Measurements from ENCODE around the gene OR2M7. TPM values are rescaled to one million over a fixed set of nuclear protein-coding genes. Genes with fewer than 3 reads are reported as not detected.

The OR2M7 gene
- total RNA-seq: not detected

GRCh38 chr1:248324468-248324867 lies at the start of gene OR2M7:
TSS of gene OR2M7 (minus strand) at chr1:248324568. CDS start at chr1:248324568, 0 bp downstream.
- no peak for ATAC-seq
- intact Hi-C loops (cut with DNase I): no loop called here
- H3K4me3 ChIP-seq: no peak within 1 kb of the TSS
- DNase-seq: no peak
- 73 to 82% methylated on average over 1 of the region's 1 CpG for WGBS, 2 donors
- H3K27me3 ChIP-seq: no peaks in the 10 kb centered on the region
- no peaks in the 10 kb centered on the region for H3K9me3 ChIP-seq
- no peak within 1 kb of the TSS for H3K27ac ChIP-seq
- TF ChIP-seq POLR2A (IDR thresholded peaks at IDR 0.05): no peak
- TF ChIP-seq, protein P1, sequence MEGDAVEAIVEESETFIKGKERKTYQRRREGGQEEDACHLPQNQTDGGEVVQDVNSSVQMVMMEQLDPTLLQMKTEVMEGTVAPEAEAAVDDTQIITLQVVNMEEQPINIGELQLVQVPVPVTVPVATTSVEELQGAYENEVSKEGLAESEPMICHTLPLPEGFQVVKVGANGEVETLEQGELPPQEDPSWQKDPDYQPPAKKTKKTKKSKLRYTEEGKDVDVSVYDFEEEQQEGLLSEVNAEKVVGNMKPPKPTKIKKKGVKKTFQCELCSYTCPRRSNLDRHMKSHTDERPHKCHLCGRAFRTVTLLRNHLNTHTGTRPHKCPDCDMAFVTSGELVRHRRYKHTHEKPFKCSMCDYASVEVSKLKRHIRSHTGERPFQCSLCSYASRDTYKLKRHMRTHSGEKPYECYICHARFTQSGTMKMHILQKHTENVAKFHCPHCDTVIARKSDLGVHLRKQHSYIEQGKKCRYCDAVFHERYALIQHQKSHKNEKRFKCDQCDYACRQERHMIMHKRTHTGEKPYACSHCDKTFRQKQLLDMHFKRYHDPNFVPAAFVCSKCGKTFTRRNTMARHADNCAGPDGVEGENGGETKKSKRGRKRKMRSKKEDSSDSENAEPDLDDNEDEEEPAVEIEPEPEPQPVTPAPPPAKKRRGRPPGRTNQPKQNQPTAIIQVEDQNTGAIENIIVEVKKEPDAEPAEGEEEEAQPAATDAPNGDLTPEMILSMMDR (IDR thresholded peaks at IDR 0.05): no peak
- no peaks in the 10 kb centered on the region for H3K36me3 ChIP-seq (replicated peaks in 1 of 2; ENCODE audit: insufficient read depth in 1 of 2, low read depth in 2 of 2)
- no peaks in the 10 kb centered on the region for H3K4me1 ChIP-seq

- no peaks in the 10 kb centered on the region for H3K27me3 ChIP-seq
- no peak overlapping the region for H3K27ac ChIP-seq
- DNase-seq (no peak), ATAC-seq (no peak)
- H3K36me3 ChIP-seq (replicated peaks in 1 of 2; ENCODE audit: insufficient read depth in 1 of 2, low read depth in 2 of 2): no peaks in the 10 kb centered on the region
- TF ChIP-seq POLR2A (IDR thresholded peaks at IDR 0.05): no peak
- TF ChIP-seq, protein P1 (IDR thresholded peaks at IDR 0.05): no peak
- no peaks in the 10 kb centered on the region for H3K4me1 ChIP-seq
- WGBS, 2 donors: 63 to 71% methylated on average over 4 of the region's 4 CpGs
- H3K4me3 ChIP-seq: no peak overlapping the region
- intact Hi-C loops (cut with DNase I): no loop called here
- H3K9me3 ChIP-seq: no peaks in the 10 kb centered on the region
Measured at GRCh38 chr1:248373761-248374160, 49.4 kb upstream of the OR2M7 start.

GRCh38 chr1:248372394-248372793 lies 48.0 kb upstream of the OR2M7 start:
- H3K27me3 ChIP-seq: no peaks in the 10 kb centered on the region
- H3K36me3 ChIP-seq (replicated peaks in 1 of 2; ENCODE audit: insufficient read depth in 1 of 2, low read depth in 2 of 2): no peaks in the 10 kb centered on the region
- ATAC-seq (no peak), DNase-seq (no peak)
- H3K27ac ChIP-seq: no peak overlapping the region
- intact Hi-C loops (cut with DNase I): no loop called here
- TF ChIP-seq, protein P1 (IDR thresholded peaks at IDR 0.05): no peak
- TF ChIP-seq POLR2A (IDR thresholded peaks at IDR 0.05): no peak
- no peaks in the 10 kb centered on the region for H3K9me3 ChIP-seq
- 55 to 57% methylated on average over 5 of the region's 5 CpGs for WGBS, 2 donors
- H3K4me1 ChIP-seq: no peaks in the 10 kb centered on the region
- no peak overlapping the region for H3K4me3 ChIP-seq

DNA sequence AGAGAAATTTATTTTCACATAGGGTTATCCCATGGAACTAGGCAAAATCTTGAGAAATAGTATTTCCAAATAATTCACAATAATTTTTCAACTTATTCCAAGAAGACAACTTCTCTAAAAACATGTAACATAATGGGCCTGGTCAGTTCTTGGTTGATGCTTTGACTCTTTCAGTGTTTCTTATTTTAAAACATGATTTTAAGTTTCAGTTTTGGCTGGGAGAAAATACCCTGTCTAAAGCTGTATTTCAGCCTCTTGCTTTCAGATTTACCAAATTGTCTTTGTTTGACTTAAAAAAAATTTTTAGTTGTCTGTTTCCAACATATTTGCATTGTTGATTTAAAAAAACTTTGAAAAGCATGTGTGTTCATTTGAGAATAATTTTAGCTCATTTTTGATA lies 42.2 kb upstream of the OR2M7 start:
- intact Hi-C loops (cut with DNase I): no loop called here
- Histone ChIP-seq H3K4me1 (no peaks in the 10 kb centered on the region), H3K27ac (no peak overlapping the region), H3K36me3 (replicated peaks in 1 of 2; ENCODE audit: insufficient read depth in 1 of 2, low read depth in 2 of 2) (no peaks in the 10 kb centered on the region), H3K4me3 (no peak overlapping the region), H3K27me3 (no peaks in the 10 kb centered on the region), H3K9me3 (no peaks in the 10 kb centered on the region)
- ATAC-seq (no peak), DNase-seq (no peak)
- TF ChIP-seq, protein P1 (IDR thresholded peaks at IDR 0.05): no peak
- TF ChIP-seq POLR2A (IDR thresholded peaks at IDR 0.05): no peak

DNA sequence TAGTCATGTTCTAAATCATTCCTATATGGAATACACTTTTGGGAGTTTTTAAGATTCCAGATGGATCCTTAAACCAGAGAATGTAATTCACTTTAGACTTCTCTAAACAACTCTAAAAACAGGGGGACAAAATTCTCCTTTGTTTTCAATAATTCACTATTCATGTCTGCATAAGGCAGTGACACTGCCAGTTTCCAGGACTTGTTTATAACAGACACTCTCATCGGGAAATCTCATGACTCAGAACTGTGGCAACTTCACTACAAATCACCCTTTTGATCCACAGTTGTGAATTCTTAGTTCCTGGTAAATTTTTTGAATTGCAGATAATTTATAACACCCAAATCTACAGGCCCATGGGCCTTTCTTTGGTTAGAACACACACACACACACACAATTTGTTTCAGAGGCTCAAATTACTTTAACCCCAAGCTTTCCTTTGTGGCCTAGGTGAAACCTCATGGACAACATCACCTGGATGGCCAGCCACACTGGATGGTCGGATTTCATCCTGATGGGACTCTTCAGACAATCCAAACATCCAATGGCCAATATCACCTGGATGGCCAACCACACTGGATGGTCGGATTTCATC lies 36.9 kb upstream of the OR2M7 start, which contains the start of gene OR2T4:
TSS of gene OR2T4 (plus strand) at position 545 of the 595 bp plus-strand sequence. CDS start at position 545, 0 bp downstream.
- DNase-seq (no peak), ATAC-seq (no peak)
- intact Hi-C loops (cut with DNase I): no loop called here
- Histone ChIP-seq H3K9me3 (no peaks in the 10 kb centered on the region), H3K4me3 (no peak within 1 kb of the TSS), H3K27ac (no peak within 1 kb of the TSS), H3K27me3 (no peaks in the 10 kb centered on the region), H3K4me1 (no peaks in the 10 kb centered on the region), H3K36me3 (replicated peaks in 1 of 2; ENCODE audit: insufficient read depth in 1 of 2, low read depth in 2 of 2) (no peaks in the 10 kb centered on the region)
- no peak for TF ChIP-seq POLR2A (IDR thresholded peaks at IDR 0.05)
- TF ChIP-seq, protein P1 (IDR thresholded peaks at IDR 0.05): no peak
- WGBS, 2 donors: 41 to 44% methylated on average over 3 of the region's 3 CpGs

Data from body of pancreas (tissue), 4 donors.